HEK293 (cell line): ENCODE measurements around the gene ATF6.

Experiments used
- CTCF ChIA-PET: fragments of 350-600 bp; formaldehyde crosslinking; extraction: SDS; loops from one replicate; lab custom pipeline; 2021; ENCODE audit warnings: antibody characterized with exemption; lab: Yijun Ruan, JAX
- POLR2A ChIA-PET: fragments of 300-600 bp; formaldehyde crosslinking; extraction: SDS; loops from one replicate; lab custom pipeline; 2020; ENCODE audit warnings: antibody characterized with exemption, inconsistent platforms; lab: Yijun Ruan, JAX
- H3K27ac ChIP-seq: fragments of 200-500 bp; sonication (Bioruptor generic); 2 replicates; pipeline ENCODE4 v1.5.1; 2014; ENCODE audit warnings: low read depth, low read length, control low read depth, inconsistent platforms; ENCODE audit errors: extremely low read depth
- H3K36me3 ChIP-seq, 2 experiments: fragments of 200-500 bp in 1 of 2; sonication (Bioruptor generic) in 1 of 2; 1 replicate in 1 of 2; 2 replicates in 1 of 2; pipeline ENCODE4 v1.5.1; 2014 to 2017; ENCODE audit warnings: inconsistent platforms in 2 of 2, low read length in 2 of 2; ENCODE audit not compliant: control insufficient read depth in 2 of 2, insufficient read depth in 1 of 2
- H3K4me1 ChIP-seq: fragments of 200-500 bp; sonication (Bioruptor generic); 2 replicates; pipeline ENCODE4 v1.5.1; 2014; ENCODE audit warnings: mild to moderate bottlenecking, low read length, inconsistent platforms; ENCODE audit not compliant: control insufficient read depth, insufficient read depth
- H3K4me3 ChIP-seq: 2 replicates; pipeline ENCODE4 v1.5.1; 2011; ENCODE audit warnings: low read depth, mild to moderate bottlenecking, control low read depth, low read length, moderate library complexity
- H3K9me3 ChIP-seq: fragments of 200-500 bp; sonication (Bioruptor generic); 2 replicates; pipeline ENCODE4 v1.5.1; 2014; ENCODE audit warnings: low read depth, low read length, inconsistent platforms; ENCODE audit not compliant: control insufficient read depth, insufficient read depth
- GLIS1 ChIP-seq: fragments of 450-650 bp; formaldehyde crosslinking; IDR thresholded peaks from 2 replicates; pipeline ENCODE4 v1.5.1; 2016; ENCODE audit warnings: missing biosample characterization, missing genetic modification characterization
- HIC1 ChIP-seq: fragments of 450-650 bp; formaldehyde crosslinking; IDR thresholded peaks from 2 replicates; pipeline ENCODE4 v1.5.1; 2016; ENCODE audit warnings: missing biosample characterization, missing genetic modification characterization
- HOXD13 ChIP-seq: sonication (generic); formaldehyde crosslinking; IDR thresholded peaks from 2 replicates; pipeline ENCODE4 v1.8.0; 2022; ENCODE audit warnings: missing genetic modification reagents, borderline replicate concordance
- PRDM6 ChIP-seq: fragments of 450-650 bp; formaldehyde crosslinking; IDR thresholded peaks from 2 replicates; pipeline ENCODE4 v1.5.1; 2017; ENCODE audit warnings: missing biosample characterization, missing genetic modification characterization
- ZNF10 ChIP-seq: fragments of 450-650 bp; formaldehyde crosslinking; IDR thresholded peaks from 2 replicates; pipeline ENCODE4 v1.5.1; 2017; ENCODE audit warnings: missing biosample characterization, missing genetic modification characterization
- ZNF114 ChIP-seq: fragments of 450-650 bp; formaldehyde crosslinking; IDR thresholded peaks from 2 replicates; pipeline ENCODE4 v1.5.0; 2017; ENCODE audit warnings: missing biosample characterization, missing genetic modification characterization
- ZNF362 ChIP-seq: fragments of 450-650 bp; formaldehyde crosslinking; IDR thresholded peaks from 2 replicates; pipeline ENCODE4 v1.5.1; 2016; ENCODE audit warnings: missing biosample characterization, missing genetic modification characterization
- ZNF704 ChIP-seq: fragments of 450-650 bp; formaldehyde crosslinking; IDR thresholded peaks from 2 replicates; pipeline ENCODE4 v1.5.1; 2016; ENCODE audit warnings: missing biosample characterization, missing genetic modification characterization
- ZSCAN5A ChIP-seq: fragments of 450-650 bp; formaldehyde crosslinking; IDR thresholded peaks from 2 replicates; pipeline ENCODE4 v1.5.1; 2016; ENCODE audit warnings: missing biosample characterization, missing genetic modification characterization

ATF6 gene

GRCh38 chr1:161908264-161908663 is 142.1 kb downstream of the ATF6 start:
- H3K36me3 ChIP-seq = no peaks in the 10 kb centered on the region
- H3K27ac ChIP-seq = no peak overlapping the region
- no peaks in the 10 kb centered on the region for H3K9me3 ChIP-seq
- CTCF ChIA-PET = no interaction called here
- POLR2A ChIA-PET = no interaction called here
- H3K4me3 ChIP-seq = no peak overlapping the region
- peaks cover 13% of the 10 kb centered on the region for H3K4me1 ChIP-seq
- TF ChIP-seq GLIS1 (no peak), HIC1 (tag by site-specific recombination) (no peak), ZNF10 (tag by site-specific recombination) (no peak), ZSCAN5A (tag by site-specific recombination) (no peak), ZNF704 (tag by site-specific recombination) (no peak), ZNF362 (tag by site-specific recombination) (no peak)

- ChIA-PET POLR2A (no interaction called here), CTCF (interaction anchor here (3.4 kb wide), 1 partner anchor 118 kb away, joined by 10 read pairs; no protein-coding TSS in a partner anchor)
- Histone ChIP-seq H3K4me3 (no peak overlapping the region), H3K36me3 (peaks cover 0 to 3% of the 10 kb centered on the region in 2 experiments; a peak in 1 of 3 replicates), H3K4me1 (peaks cover 13% of the 10 kb centered on the region), H3K27ac (no peak overlapping the region), H3K9me3 (no peaks in the 10 kb centered on the region)
- TF ChIP-seq ZNF114 (tag by site-specific recombination) (no peak), PRDM6 (tag by site-specific recombination) (0 out of 2 replicates have a peak, but pooled peaks have one; percentile 7)
These were observed 144.5 kb downstream of the ATF6 start for GRCh38 chr1:161910604-161911003.

- TF ChIP-seq HOXD13 (CRISPR knock-in tag) = no peak
- no peaks in the 10 kb centered on the region for H3K9me3 ChIP-seq
- peaks cover 13% of the 10 kb centered on the region for H3K4me1 ChIP-seq
- no peak overlapping the region for H3K27ac ChIP-seq
- ChIA-PET POLR2A (no interaction called here), CTCF (no interaction called here)
- H3K4me3 ChIP-seq = no peak overlapping the region
- peaks cover 0 to 5% of the 10 kb centered on the region in 2 experiments; a peak in 1 of 3 replicates for H3K36me3 ChIP-seq
These were observed 147.5 kb downstream of the ATF6 start for GRCh38 chr1:161913482-161914140.
